ENCODE results near the gene KLHL13.
"Not testable (repeated sequence)": the region's sequence is repeated elsewhere in the genome, so short reads cannot be mapped to it uniquely, and the experiment has no call there.

KLHL13 gene

GRCh38 chrX:118066867-118067515, 49.6 kb downstream of the KLHL13 start:
- DNase-seq: no peak

- DNase-seq: no peak
Measured at GRCh38 chrX:118062817-118063615, 53.6 kb downstream of the KLHL13 start.

- no peak for DNase-seq
Measured at GRCh38 chrX:118062048-118062789, 54.4 kb downstream of the KLHL13 start.

GRCh38 chrX:118058924-118059323, 57.7 kb downstream of the KLHL13 start:
- no peak for DNase-seq

- no peak for DNase-seq
Measured at GRCh38 chrX:118056870-118057269, 59.7 kb downstream of the KLHL13 start.

GRCh38 chrX:118049713-118050112, 66.9 kb downstream of the KLHL13 start:
- no peak for DNase-seq

- DNase-seq: no peak
Measured at GRCh38 chrX:118047446-118048186, 69.0 kb downstream of the KLHL13 start.

GRCh38 chrX:118039591-118039990, 77.0 kb downstream of the KLHL13 start:
- DNase-seq: no peak

GRCh38 chrX:118038614-118039365, 77.8 kb downstream of the KLHL13 start:
- DNase-seq: no peak

GRCh38 chrX:118026631-118027030, 90.0 kb downstream of the KLHL13 start:
- no peak for DNase-seq

- no peak for DNase-seq
Measured at GRCh38 chrX:118025226-118025625, 91.4 kb downstream of the KLHL13 start.

GRCh38 chrX:118024482-118024881, 92.1 kb downstream of the KLHL13 start:
- no peak for DNase-seq

GRCh38 chrX:118022753-118023152, 93.9 kb downstream of the KLHL13 start:
- no peak for DNase-seq

GRCh38 chrX:118016422-118016821, 100.2 kb downstream of the KLHL13 start:
- no peak for DNase-seq

- DNase-seq: not testable (repeated sequence)
Measured at GRCh38 chrX:118002417-118002816, 114.2 kb downstream of the KLHL13 start.

GRCh38 chrX:118000518-118000917, 116.1 kb downstream of the KLHL13 start:
- no peak for DNase-seq

GRCh38 chrX:117998171-117998570, 118.4 kb downstream of the KLHL13 start:
- DNase-seq: no peak

- DNase-seq: no peak
Measured at GRCh38 chrX:117996918-117997480, 119.6 kb downstream of the KLHL13 start.

GRCh38 chrX:117996408-117996807, 120.2 kb downstream of the KLHL13 start:
- DNase-seq: no peak

GRCh38 chrX:117995378-117995777, 121.2 kb downstream of the KLHL13 start:
- no peak for DNase-seq

GRCh38 chrX:117992192-117992723, 124.4 kb downstream of the KLHL13 start:
- DNase-seq: no peak

- no peak for DNase-seq
Measured at GRCh38 chrX:117990438-117990837, 126.2 kb downstream of the KLHL13 start.
